Kidney (tissue), 14 donors: Measurements from ENCODE around the gene SULT1C3. TPM values are rescaled to one million over a fixed set of nuclear protein-coding genes. Genes with fewer than 3 reads are reported as not detected.

ENCODE experiments used
- DNase-seq, 5 donors: peaks; one replicate each; pipeline ENCODE4 v3.0.0-alpha.2; 2013 to 2020
- FAIRE-seq: peaks from 2 replicates; lab custom pipeline; 2012; peaks lifted over from hg19 to GRCh38; lab: Jason Lieb, UNC
- H3K27ac ChIP-seq, 2 donors: one replicate each; pipeline ENCODE4 v1.7.0; 2013; ENCODE audit warnings: low read depth in 2 of 2, low read length in 2 of 2, inconsistent platforms in 1 of 2
- H3K27me3 ChIP-seq: one replicate; pipeline ENCODE4 v1.7.1; 2013; ENCODE audit warnings: low read length, inconsistent platforms; ENCODE audit not compliant: control insufficient read depth, insufficient read depth
- H3K36me3 ChIP-seq, 3 donors: one replicate each; pipeline versions ENCODE4 v1.7.0 to v1.7.1; 2013; ENCODE audit warnings: low read length in 3 of 3, control low read depth in 1 of 3, inconsistent platforms in 1 of 3; ENCODE audit not compliant: insufficient read depth in 3 of 3, control insufficient read depth in 2 of 3
- H3K4me1 ChIP-seq, 3 donors: one replicate each; pipeline versions ENCODE4 v1.7.0 to v1.7.1; 2013; ENCODE audit warnings: low read length in 3 of 3, inconsistent platforms in 1 of 3, low read depth in 1 of 3; ENCODE audit not compliant: control insufficient read depth in 2 of 3, insufficient read depth in 2 of 3
- H3K4me3 ChIP-seq, 3 donors: one replicate each; pipeline versions ENCODE4 v1.7.0 to v1.8.1; 2013; ENCODE audit warnings: low read length in 3 of 3, control low read depth in 1 of 3, inconsistent platforms in 1 of 3
- H3K9ac ChIP-seq, 3 donors: one replicate each; pipeline versions ENCODE4 v1.7.0 to v1.7.1; 2013; ENCODE audit warnings: low read length in 3 of 3, control low read depth in 1 of 3, inconsistent platforms in 1 of 3
- H3K9me3 ChIP-seq, 3 donors: one replicate each; pipeline versions ENCODE4 v1.7.0 to v1.7.1; 2013; ENCODE audit warnings: low read length in 3 of 3, control low read depth in 1 of 3, inconsistent platforms in 1 of 3; ENCODE audit not compliant: control insufficient read depth in 2 of 3, insufficient read depth in 1 of 3
- intact Hi-C: fragments of 100-400 bp; cut with DNase I; formaldehyde crosslinking; loops from one replicate; pipeline ENCODE4 v1.11.1; 2022
- polyA plus RNA-seq: library from polyadenylated mRNA; stranded (reverse); fragments of 350-450 nt; fragmentation: Illumina TruSeq; extraction: RNeasy Lipid Tissue Mini Kit (QIAGEN cat#74804); gene quantifications from one replicate; pipeline ENCODE4 v1.2.3, GENCODE V29; 2014; ENCODE audit warnings: low read depth, low replicate concordance; ENCODE audit not compliant: insufficient read depth
- total RNA-seq: library from RNA; stranded (reverse); fragmentation: NEBNext Ultra II Directional; extraction: Animal tissue kit (Norgen Biotek cat#: 25700); gene quantifications from one replicate; pipeline ENCODE4 v1.2.1, GENCODE V29; 2021
- TF ChIP-seq, protein P1 (sequence below): IDR thresholded peaks from 3 replicates; pipeline ENCODE4 v1.5.1; 2012; ENCODE audit warnings: mild to moderate bottlenecking, moderate library complexity, borderline replicate concordance; ENCODE audit not compliant: insufficient read depth; ENCODE audit errors: extremely low read depth
- donor health status: control.
- donor health status: control.
- donor health status: control.
- donor health status: control.
- donor health status: control.
- donor health status: DM: yes; HTN: yes; CAD: no.
- donor health status: Normal renal cell carcinoma (clear cell type).

Gene SULT1C3
- total and polyA plus RNA-seq, 2 donors from 2014 or later, result not detected

DNA sequence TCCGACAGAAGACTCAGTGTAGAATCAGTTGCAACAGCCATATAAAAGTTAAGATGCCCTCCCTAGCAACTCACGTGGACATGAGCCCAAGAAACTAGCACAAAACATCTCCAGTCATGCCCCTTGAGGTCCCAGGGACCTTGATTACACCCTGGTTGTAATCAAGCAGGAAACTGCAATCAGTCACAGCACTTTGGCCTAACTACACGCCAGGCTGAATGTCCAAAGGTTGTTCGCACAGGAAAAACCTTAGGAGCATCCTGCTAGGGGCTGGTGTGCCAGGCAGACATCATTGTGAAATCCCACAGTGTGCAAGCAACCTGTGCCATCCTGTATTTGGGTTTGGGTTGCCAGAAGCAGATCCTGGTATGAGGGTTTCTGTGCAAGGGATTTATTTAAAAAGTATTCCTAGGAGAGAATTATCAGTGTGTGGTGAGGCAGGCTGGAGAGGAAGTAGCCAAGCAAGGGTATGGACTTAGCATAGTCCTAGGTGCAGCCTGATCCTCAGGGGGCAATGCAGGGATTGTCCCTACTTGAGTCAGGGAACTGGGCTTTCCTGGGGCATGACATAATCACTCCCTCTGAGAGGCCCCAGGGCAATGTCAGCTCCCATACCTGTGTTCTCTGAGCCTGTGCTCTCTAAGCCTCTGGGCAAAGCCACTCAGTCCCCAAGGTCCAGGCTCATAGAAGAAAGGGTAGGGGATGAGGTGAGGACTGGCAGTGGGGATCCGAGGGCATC, 31.2 kb downstream of the SULT1C3 start:
- Histone ChIP-seq H3K4me3 (no peak overlapping the region), H3K4me1 (peaks cover 3 to 14% (median 6%) of the 10 kb centered on the region in 3 donors), H3K9me3 (no peaks in the 10 kb centered on the region), H3K36me3 (no peaks in the 10 kb centered on the region), H3K27me3 (no peaks in the 10 kb centered on the region), H3K27ac (no peak overlapping the region), H3K9ac (no peak overlapping the region)
- TF ChIP-seq, protein P1, sequence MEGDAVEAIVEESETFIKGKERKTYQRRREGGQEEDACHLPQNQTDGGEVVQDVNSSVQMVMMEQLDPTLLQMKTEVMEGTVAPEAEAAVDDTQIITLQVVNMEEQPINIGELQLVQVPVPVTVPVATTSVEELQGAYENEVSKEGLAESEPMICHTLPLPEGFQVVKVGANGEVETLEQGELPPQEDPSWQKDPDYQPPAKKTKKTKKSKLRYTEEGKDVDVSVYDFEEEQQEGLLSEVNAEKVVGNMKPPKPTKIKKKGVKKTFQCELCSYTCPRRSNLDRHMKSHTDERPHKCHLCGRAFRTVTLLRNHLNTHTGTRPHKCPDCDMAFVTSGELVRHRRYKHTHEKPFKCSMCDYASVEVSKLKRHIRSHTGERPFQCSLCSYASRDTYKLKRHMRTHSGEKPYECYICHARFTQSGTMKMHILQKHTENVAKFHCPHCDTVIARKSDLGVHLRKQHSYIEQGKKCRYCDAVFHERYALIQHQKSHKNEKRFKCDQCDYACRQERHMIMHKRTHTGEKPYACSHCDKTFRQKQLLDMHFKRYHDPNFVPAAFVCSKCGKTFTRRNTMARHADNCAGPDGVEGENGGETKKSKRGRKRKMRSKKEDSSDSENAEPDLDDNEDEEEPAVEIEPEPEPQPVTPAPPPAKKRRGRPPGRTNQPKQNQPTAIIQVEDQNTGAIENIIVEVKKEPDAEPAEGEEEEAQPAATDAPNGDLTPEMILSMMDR, result no peak
- FAIRE-seq (no peak), DNase-seq (no peak)
- intact Hi-C loops, result no loop called here

- peak in 4 of 5 donors; percentile 57 to 91 (median 77) for DNase-seq
- intact Hi-C loops, result no loop called here
- peak; percentile 76 for FAIRE-seq
- no peaks in the 10 kb centered on the region for H3K27me3 ChIP-seq
- H3K4me1 ChIP-seq, result peaks cover 0 to 14% (median 6%) of the 10 kb centered on the region in 3 donors
- no peaks in the 10 kb centered on the region for H3K9me3 ChIP-seq
- TF ChIP-seq, protein P1, result no peak
- peak overlapping the region; percentile 37 to 78 for H3K27ac ChIP-seq
- H3K36me3 ChIP-seq, result no peaks in the 10 kb centered on the region
- peak overlapping the region; percentile 44 to 71 (median 54) for H3K4me3 ChIP-seq
- peak overlapping the region in 1 of 3 donors; percentile 9 for H3K9ac ChIP-seq
Measured at GRCh38 chr2:108271691-108272253, 32.0 kb downstream of the SULT1C3 start.

DNA sequence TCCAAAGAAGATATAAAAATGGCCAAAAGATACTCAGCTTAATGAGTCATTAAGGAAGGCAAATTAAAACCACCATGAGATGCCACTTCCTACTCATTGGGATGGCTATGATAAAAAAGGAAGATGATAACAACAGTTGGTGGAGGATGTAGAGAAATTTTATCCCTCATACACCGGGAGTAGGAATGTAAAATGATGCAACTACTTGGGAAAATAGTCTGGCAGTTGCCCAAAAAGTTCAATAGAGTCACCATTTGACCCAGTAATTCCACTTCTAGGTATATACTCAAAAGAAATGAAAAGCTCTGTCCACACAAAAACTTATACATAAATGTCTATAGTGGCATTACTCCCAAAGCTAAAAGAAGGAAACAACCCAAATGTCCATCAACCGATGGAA, 38.9 kb downstream of the SULT1C3 start:
- no peak for FAIRE-seq
- TF ChIP-seq, protein P1, result no peak
- H3K27me3 ChIP-seq, result no peaks in the 10 kb centered on the region
- no peak for DNase-seq
- H3K4me3 ChIP-seq, result no peak overlapping the region
- no peaks in the 10 kb centered on the region for H3K4me1 ChIP-seq
- H3K9ac ChIP-seq, result no peak overlapping the region
- no peak overlapping the region for H3K27ac ChIP-seq
- no peaks in the 10 kb centered on the region for H3K36me3 ChIP-seq
- intact Hi-C loops, result no loop called here
- H3K9me3 ChIP-seq, result no peaks in the 10 kb centered on the region
